Neural progenitor cell (in vitro differentiated cells): ENCODE results near the gene KLHL17. TPM values are rescaled to one million over a fixed set of nuclear protein-coding genes. Genes with fewer than 3 reads are reported as not detected.

Experiments used
- DNase-seq: peaks from one replicate; pipeline ENCODE4 v3.0.0-alpha.2; 2016; ENCODE audit warnings: low spot score
- H2AFZ ChIP-seq: fragments of 200-600 bp; sonication (generic); replicated peaks from 2 replicates; pipeline ENCODE4 v1.6.1; 2016; ENCODE audit warnings: antibody characterized with exemption
- H3F3A ChIP-seq: fragments of 200-600 bp; sonication (generic); 2 replicates; pipeline ENCODE4 v1.6.1; 2016; ENCODE audit warnings: antibody characterized with exemption, low read depth
- H3K27ac ChIP-seq: fragments of 200-600 bp; sonication (generic); 2 replicates; pipeline ENCODE4 v1.5.1; 2016; ENCODE audit warnings: mild to moderate bottlenecking
- H3K27me3 ChIP-seq: fragments of 200-600 bp; sonication (generic); 2 replicates; pipeline ENCODE4 v1.6.1; 2016; ENCODE audit warnings: mild to moderate bottlenecking, moderate library complexity
- H3K36me3 ChIP-seq: fragments of 200-600 bp; sonication (generic); 2 replicates; pipeline ENCODE4 v1.5.1; 2016
- H3K4me1 ChIP-seq: fragments of 200-600 bp; sonication (generic); 2 replicates; pipeline ENCODE4 v1.6.1; 2016; ENCODE audit warnings: mixed run types
- H3K4me2 ChIP-seq: fragments of 200-600 bp; sonication (generic); 2 replicates; pipeline ENCODE4 v1.6.1; 2016
- H3K4me3 ChIP-seq: fragments of 200-600 bp; sonication (generic); 2 replicates; pipeline ENCODE4 v1.5.1; 2016
- H3K79me2 ChIP-seq: fragments of 200-600 bp; sonication (generic); 2 replicates; pipeline ENCODE4 v1.6.1; 2016; ENCODE audit warnings: low read depth
- H3K9ac ChIP-seq: fragments of 200-600 bp; sonication (generic); 2 replicates; pipeline ENCODE4 v1.6.1; 2016
- H3K9me3 ChIP-seq: fragments of 200-600 bp; sonication (generic); 2 replicates; pipeline ENCODE4 v1.5.1; 2016; ENCODE audit warnings: low read depth
- H4K20me1 ChIP-seq: fragments of 200-600 bp; sonication (generic); 2 replicates; pipeline ENCODE4 v1.6.1; 2016; ENCODE audit warnings: low read depth
- H3K27ac Mint-ChIP-seq: 3 replicates; pipeline ENCODE4 v1.8.0; 2021; ENCODE audit warnings: mixed read lengths
- H3K27me3 Mint-ChIP-seq: 2 replicates; pipeline ENCODE4 v1.8.0; 2022; ENCODE audit warnings: low read depth, mild to moderate bottlenecking, inconsistent platforms, moderate library complexity, mixed read lengths; ENCODE audit not compliant: insufficient read depth
- H3K36me3 Mint-ChIP-seq: 3 replicates; pipeline ENCODE4 v1.8.0; 2021; ENCODE audit warnings: mixed read lengths
- H3K4me1 Mint-ChIP-seq: 3 replicates; pipeline ENCODE4 v1.8.0; 2021; ENCODE audit warnings: mixed read lengths
- H3K4me3 Mint-ChIP-seq: 3 replicates; pipeline ENCODE4 v1.8.0; 2021; ENCODE audit warnings: mild to moderate bottlenecking, moderate library complexity, mixed read lengths
- H3K9me3 Mint-ChIP-seq: 3 replicates; pipeline ENCODE4 v1.8.0; 2020; ENCODE audit warnings: mixed read lengths
- CTCF ChIP-seq: fragments of 200-600 bp; sonication (generic); IDR thresholded peaks from 2 replicates; pipeline ENCODE4 v1.5.1; 2017; ENCODE audit warnings: antibody characterized with exemption, mild to moderate bottlenecking
- EZH2 ChIP-seq: fragments of 200-600 bp; sonication (generic); IDR thresholded peaks from 2 replicates; pipeline ENCODE4 v1.6.1; 2017; ENCODE audit warnings: antibody characterized with exemption, mild to moderate bottlenecking, moderate library complexity
- EZH2phosphoT487 ChIP-seq: fragments of 200-600 bp; sonication (generic); IDR thresholded peaks from 2 replicates; pipeline ENCODE4 v1.6.1; 2017; ENCODE audit warnings: antibody characterized with exemption
- total RNA-seq: library from RNA; depleted of rRNA; stranded (reverse); fragments of >200 nt; gene quantifications from 2 replicates; pipeline ENCODE4 v1.2.3, GENCODE V29; 2015; ENCODE audit warnings: low replicate concordance

The KLHL17 gene
- total RNA-seq, 1 donor from 2014 or later, result 10.7 TPM

- H3K79me2 ChIP-seq, result no peaks in the 10 kb centered on the region
- Mint-ChIP-seq H3K4me3 (peak overlapping the region; percentile 0), H3K27me3 (peaks cover 13% of the 10 kb centered on the region), H3K9me3 (peaks cover 6% of the 10 kb centered on the region), H3K36me3 (peaks cover 3% of the 10 kb centered on the region), H3K4me1 (peaks cover 29% of the 10 kb centered on the region), H3K27ac (no peak overlapping the region)
- no peaks in the 10 kb centered on the region for H4K20me1 ChIP-seq
- no peaks in the 10 kb centered on the region for H3F3A ChIP-seq
- DNase-seq, result peak; percentile 55
- H3K4me2 ChIP-seq, result no peak overlapping the region
- no peaks in the 10 kb centered on the region for H3K36me3 ChIP-seq
- TF ChIP-seq CTCF (peak; percentile 37), EZH2 (no peak), EZH2phosphoT487 (no peak)
- H3K9ac ChIP-seq, result no peak overlapping the region
- H2AFZ ChIP-seq, result no peak overlapping the region
- H3K4me1 ChIP-seq, result no peaks in the 10 kb centered on the region
- H3K9me3 ChIP-seq, result no peaks in the 10 kb centered on the region
- H3K27ac ChIP-seq, result no peak overlapping the region
- H3K4me3 ChIP-seq, result no peak overlapping the region
- H3K27me3 ChIP-seq, result peaks cover 80% of the 10 kb centered on the region
Measured at GRCh38 chr1:912740-913301, 47.6 kb upstream of the KLHL17 start.

- Mint-ChIP-seq H3K36me3 (peaks cover 3% of the 10 kb centered on the region), H3K27me3 (peaks cover 13% of the 10 kb centered on the region), H3K4me3 (no peak overlapping the region), H3K9me3 (peaks cover 2% of the 10 kb centered on the region), H3K4me1 (peaks cover 29% of the 10 kb centered on the region), H3K27ac (no peak overlapping the region)
- no peak overlapping the region for H3K4me3 ChIP-seq
- no peaks in the 10 kb centered on the region for H3K36me3 ChIP-seq
- H4K20me1 ChIP-seq, result no peaks in the 10 kb centered on the region
- no peaks in the 10 kb centered on the region for H3K79me2 ChIP-seq
- DNase-seq, result no peak
- no peak overlapping the region for H3K9ac ChIP-seq
- H3K4me1 ChIP-seq, result no peaks in the 10 kb centered on the region
- peaks cover 83% of the 10 kb centered on the region for H3K27me3 ChIP-seq
- no peak for TF ChIP-seq EZH2phosphoT487
- no peak for TF ChIP-seq CTCF
- no peak for TF ChIP-seq EZH2
- no peak overlapping the region for H3K4me2 ChIP-seq
- H3K9me3 ChIP-seq, result no peaks in the 10 kb centered on the region
- no peaks in the 10 kb centered on the region for H3F3A ChIP-seq
- no peak overlapping the region for H3K27ac ChIP-seq
- H2AFZ ChIP-seq, result no peak overlapping the region
Measured at GRCh38 chr1:913491-914130, 46.8 kb upstream of the KLHL17 start.

- Histone ChIP-seq H2AFZ (no peak overlapping the region), H3K79me2 (no peaks in the 10 kb centered on the region), H3K27me3 (peaks cover 90% of the 10 kb centered on the region), H3K36me3 (no peaks in the 10 kb centered on the region), H3F3A (no peaks in the 10 kb centered on the region), H3K9me3 (no peaks in the 10 kb centered on the region), H3K9ac (no peak overlapping the region), H3K4me3 (no peak overlapping the region), H4K20me1 (no peaks in the 10 kb centered on the region), H3K4me1 (no peaks in the 10 kb centered on the region), H3K27ac (no peak overlapping the region), H3K4me2 (no peak overlapping the region)
- no peak overlapping the region for H3K4me3 Mint-ChIP-seq
- peaks cover 14% of the 10 kb centered on the region for H3K27me3 Mint-ChIP-seq
- peaks cover 2% of the 10 kb centered on the region for H3K9me3 Mint-ChIP-seq
- H3K4me1 Mint-ChIP-seq, result peaks cover 32% of the 10 kb centered on the region
- H3K27ac Mint-ChIP-seq, result no peak overlapping the region
- no peak for TF ChIP-seq EZH2
- TF ChIP-seq EZH2phosphoT487, result no peak
- TF ChIP-seq CTCF, result no peak
- DNase-seq, result no peak
- peaks cover 3% of the 10 kb centered on the region for H3K36me3 Mint-ChIP-seq
Measured at GRCh38 chr1:914131-914890, 46.1 kb upstream of the KLHL17 start.
